CD14-positive monocyte (primary cell): Measurements from ENCODE around the gene INHBA. TPM values are rescaled to one million over a fixed set of nuclear protein-coding genes. Genes with fewer than 3 reads are reported as not detected.

Source experiments
- DNase-seq, 3 donors: peaks; one replicate each; pipeline ENCODE4 v3.0.0-alpha.2; 2011 to 2022
- H2AFZ ChIP-seq: 2 replicates; pipeline ENCODE4 v1.6.0; 2012; ENCODE audit warnings: mild to moderate bottlenecking, low read depth, low read length, inconsistent platforms; ENCODE audit not compliant: insufficient read depth, poor library complexity, severe bottlenecking
- H3K27ac ChIP-seq, 2 donors: 1 replicate in 1 of 2; 2 replicates in 1 of 2; pipeline ENCODE4 v1.5.1; 2012 to 2013; ENCODE audit warnings: low read length in 2 of 2, control low read depth in 1 of 2, inconsistent platforms in 1 of 2, low read depth in 1 of 2, mild to moderate bottlenecking in 1 of 2
- H3K27me3 ChIP-seq, 2 donors: one replicate each; pipeline versions ENCODE4 v1.6.0 to v1.6.1; 2011 to 2013; ENCODE audit warnings: low read length in 2 of 2; ENCODE audit not compliant: control insufficient read depth in 2 of 2, insufficient read depth in 2 of 2
- H3K36me3 ChIP-seq, 2 donors: replicated peaks in 1 of 2; 1 replicate in 1 of 2; 2 replicates in 1 of 2; pipeline versions ENCODE4 v1.5.1 to v1.6.1; 2012 to 2013; ENCODE audit warnings: low read length in 2 of 2, control low read depth in 1 of 2, inconsistent platforms in 1 of 2, mild to moderate bottlenecking in 1 of 2; ENCODE audit not compliant: insufficient read depth in 2 of 2, control insufficient read depth in 1 of 2
- H3K4me1 ChIP-seq, 2 donors: 1 replicate in 1 of 2; 2 replicates in 1 of 2; pipeline versions ENCODE4 v1.5.1 to v1.6.1; 2012 to 2013; ENCODE audit warnings: low read length in 2 of 2, control low read depth in 1 of 2, inconsistent platforms in 1 of 2, mild to moderate bottlenecking in 1 of 2, moderate library complexity in 1 of 2; ENCODE audit not compliant: insufficient read depth in 2 of 2, control insufficient read depth in 1 of 2
- H3K4me2 ChIP-seq: replicated peaks from 2 replicates; pipeline ENCODE3; 2012; ENCODE audit warnings: low read length, moderate library complexity, mild to moderate bottlenecking; ENCODE audit not compliant: poor library complexity, severe bottlenecking; ENCODE audit errors: extremely low read depth
- H3K4me3 ChIP-seq, 3 experiments: fragments of 200-600 bp in 1 of 3; sonication (generic) in 1 of 3; replicated peaks in 1 of 3; 1 replicate in 2 of 3; 2 replicates in 1 of 3; pipeline ENCODE4 v1.5.1; 2011 to 2013; ENCODE audit warnings: low read length in 3 of 3, mild to moderate bottlenecking in 3 of 3, control low read depth in 2 of 3, low read depth in 2 of 3, inconsistent platforms in 1 of 3, moderate library complexity in 1 of 3
- H3K79me2 ChIP-seq: 2 replicates; pipeline ENCODE4 v1.6.0; 2012; ENCODE audit warnings: mild to moderate bottlenecking, control low read depth, inconsistent platforms, low read length, moderate library complexity; ENCODE audit not compliant: insufficient read depth
- H3K9ac ChIP-seq: 2 replicates; pipeline ENCODE4 v1.6.0; 2017; ENCODE audit warnings: low read length, mild to moderate bottlenecking; ENCODE audit not compliant: insufficient read depth, poor library complexity, severe bottlenecking
- H3K9me3 ChIP-seq, 2 donors: replicated peaks in 1 of 2; 1 replicate in 1 of 2; 2 replicates in 1 of 2; pipeline versions ENCODE4 v1.5.1 to v1.6.1; 2012 to 2013; ENCODE audit warnings: low read length in 2 of 2, control low read depth in 1 of 2; ENCODE audit not compliant: control insufficient read depth in 1 of 2, insufficient read depth in 1 of 2
- H4K20me1 ChIP-seq: 2 replicates; pipeline ENCODE4 v1.6.0; 2012; ENCODE audit warnings: mild to moderate bottlenecking, low read length, control low read depth, moderate library complexity; ENCODE audit not compliant: insufficient read depth
- H3K27ac Mint-ChIP-seq, 7 donors: one replicate each; pipeline ENCODE4 v1.8.0; 2020; ENCODE audit warnings: mild to moderate bottlenecking in 7 of 7, mixed read lengths in 7 of 7, moderate library complexity in 6 of 7, inconsistent platforms in 2 of 7
- H3K27me3 Mint-ChIP-seq, 3 donors: one replicate each; pipeline ENCODE4 v1.8.0; 2021 to 2022; ENCODE audit warnings: low read depth in 3 of 3, mild to moderate bottlenecking in 3 of 3, mixed read lengths in 3 of 3, moderate library complexity in 3 of 3, inconsistent platforms in 1 of 3
- H3K36me3 Mint-ChIP-seq, 2 donors: one replicate each; pipeline ENCODE4 v1.8.0; 2020; ENCODE audit warnings: mixed read lengths in 2 of 2, inconsistent platforms in 1 of 2, mild to moderate bottlenecking in 1 of 2
- H3K4me1 Mint-ChIP-seq: one replicate; pipeline ENCODE4 v1.8.0; 2020; ENCODE audit warnings: mild to moderate bottlenecking, mixed read lengths
- H3K4me3 Mint-ChIP-seq, 2 donors: one replicate each; pipeline ENCODE4 v1.8.0; 2020; ENCODE audit warnings: mild to moderate bottlenecking in 2 of 2, mixed read lengths in 2 of 2, moderate library complexity in 1 of 2
- H3K9me3 Mint-ChIP-seq, 7 donors: one replicate each; pipeline ENCODE4 v1.8.0; 2020 to 2022; ENCODE audit warnings: mixed read lengths in 7 of 7, mild to moderate bottlenecking in 6 of 7, moderate library complexity in 6 of 7, inconsistent platforms in 2 of 7
- WGBS: methylation state at CpG from one replicate; pipeline ENCODE4 v1.1.5; 2013; ENCODE audit warnings: missing lambda C conversion rate; ENCODE audit not compliant: insufficient coverage; 5-methylcytosine and 5-hydroxymethylcytosine counted together
- intact Hi-C, 2 donors: fragments of 100-400 bp; cut with micrococcal nuclease; formaldehyde crosslinking; loops; one replicate each; pipeline versions ENCODE4 v1.15.0 to v1.15.1; 2023
- polyA plus RNA-seq, 3 donors: library from polyadenylated mRNA; depleted of rRNA in 1 of 3; unstranded in 2 of 3; stranded (reverse) in 1 of 3; fragments of 300-500 nt in 2 of 3; fragments of >200 nt in 1 of 3; fragmentation: Illumina TruSeq in 2 of 3; gene quantifications; 1 replicate in 2 of 3; 2 replicates in 1 of 3; pipeline ENCODE4 v1.2.3, GENCODE V29; 2012 to 2021
- TF ChIP-seq, protein P1 (sequence below): fragments of 200-600 bp; IDR thresholded peaks from one replicate; pipeline ENCODE4 v1.8.0; 2022; ENCODE audit warnings: antibody characterized with exemption, mild to moderate bottlenecking

The INHBA gene
- polyA plus RNA-seq, 3 donors, result 0.08 to 0.24 (median 0.09) TPM

DNA sequence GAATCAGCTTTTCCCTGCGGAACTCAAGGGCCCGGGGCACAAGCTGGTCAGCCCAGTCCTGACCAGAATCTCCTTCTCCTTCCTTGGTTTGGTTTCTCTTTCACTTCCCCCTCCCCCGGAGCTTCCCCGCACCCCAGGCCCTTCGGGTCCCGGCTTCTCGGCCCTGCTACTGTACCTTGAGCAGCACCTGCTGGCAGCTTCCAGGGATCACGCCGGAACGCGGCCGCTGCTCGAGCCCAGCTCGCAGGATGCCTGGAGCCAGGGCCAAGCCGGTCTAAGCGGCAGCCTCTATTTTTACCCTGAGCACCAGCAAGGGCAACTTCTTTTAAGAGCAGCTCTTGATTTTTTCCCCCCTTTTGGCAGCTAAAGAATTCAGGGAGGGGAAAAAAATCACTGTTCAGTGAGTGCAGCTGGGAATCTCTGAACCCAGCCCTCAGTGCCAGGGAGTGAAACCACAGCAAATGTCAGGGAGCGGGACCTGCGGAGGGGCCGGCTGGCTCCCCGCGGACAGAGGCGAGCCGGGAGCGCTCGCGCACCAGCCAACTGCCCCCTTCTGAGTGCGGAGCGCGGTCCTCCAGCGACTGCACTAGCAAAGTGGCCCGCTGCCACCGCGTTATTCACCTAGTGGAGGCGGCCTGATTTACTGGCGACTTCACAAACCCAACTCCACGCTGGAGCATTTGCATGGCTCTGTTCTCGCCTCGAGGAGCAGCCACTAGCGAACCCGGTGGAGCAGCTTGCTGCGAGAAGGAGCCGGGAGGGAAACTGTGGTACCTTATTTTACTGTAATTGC lies 2.4 kb upstream of the INHBA start:
- Mint-ChIP-seq H3K27me3 (peaks cover 6 to 23% (median 15%) of the 10 kb centered on the region in 3 donors), H3K36me3 (no peaks in the 10 kb centered on the region), H3K4me3 (peak overlapping the region; percentile 87 to 93), H3K27ac (peak overlapping the region; percentile 76 to 92 (median 88)), H3K9me3 (peaks cover 0 to 3% (median 0%) of the 10 kb centered on the region in 7 donors), H3K4me1 (peaks cover 46% of the 10 kb centered on the region)
- Histone ChIP-seq H3K9ac (peak overlapping the region; percentile 66), H2AFZ (peak overlapping the region; percentile 95), H3K4me3 (peak overlapping the region; percentile 45 to 84 (median 58)), H3K27ac (peak overlapping the region; percentile 39 to 75), H3K27me3 (peaks cover 0 to 3% of the 10 kb centered on the region in 2 donors), H3K4me2 (peak overlapping the region; percentile 91), H3K9me3 (no peaks in the 10 kb centered on the region), H3K4me1 (peaks cover 16 to 33% of the 10 kb centered on the region in 2 donors), H3K79me2 (no peaks in the 10 kb centered on the region), H3K36me3 (no peaks in the 10 kb centered on the region), H4K20me1 (no peaks in the 10 kb centered on the region)
- DNase-seq, result peak; percentile 83 to 90 (median 84)
- TF ChIP-seq, protein P1, sequence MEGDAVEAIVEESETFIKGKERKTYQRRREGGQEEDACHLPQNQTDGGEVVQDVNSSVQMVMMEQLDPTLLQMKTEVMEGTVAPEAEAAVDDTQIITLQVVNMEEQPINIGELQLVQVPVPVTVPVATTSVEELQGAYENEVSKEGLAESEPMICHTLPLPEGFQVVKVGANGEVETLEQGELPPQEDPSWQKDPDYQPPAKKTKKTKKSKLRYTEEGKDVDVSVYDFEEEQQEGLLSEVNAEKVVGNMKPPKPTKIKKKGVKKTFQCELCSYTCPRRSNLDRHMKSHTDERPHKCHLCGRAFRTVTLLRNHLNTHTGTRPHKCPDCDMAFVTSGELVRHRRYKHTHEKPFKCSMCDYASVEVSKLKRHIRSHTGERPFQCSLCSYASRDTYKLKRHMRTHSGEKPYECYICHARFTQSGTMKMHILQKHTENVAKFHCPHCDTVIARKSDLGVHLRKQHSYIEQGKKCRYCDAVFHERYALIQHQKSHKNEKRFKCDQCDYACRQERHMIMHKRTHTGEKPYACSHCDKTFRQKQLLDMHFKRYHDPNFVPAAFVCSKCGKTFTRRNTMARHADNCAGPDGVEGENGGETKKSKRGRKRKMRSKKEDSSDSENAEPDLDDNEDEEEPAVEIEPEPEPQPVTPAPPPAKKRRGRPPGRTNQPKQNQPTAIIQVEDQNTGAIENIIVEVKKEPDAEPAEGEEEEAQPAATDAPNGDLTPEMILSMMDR, result peak; percentile 85
- WGBS, result under 1% methylated on average over 37 of the region's 42 CpGs
- intact Hi-C loops, result loop anchor here (5.0 to 10.0 kb wide), 6 partner anchors 72 to 1431 kb away; no protein-coding TSS in a partner anchor

DNA sequence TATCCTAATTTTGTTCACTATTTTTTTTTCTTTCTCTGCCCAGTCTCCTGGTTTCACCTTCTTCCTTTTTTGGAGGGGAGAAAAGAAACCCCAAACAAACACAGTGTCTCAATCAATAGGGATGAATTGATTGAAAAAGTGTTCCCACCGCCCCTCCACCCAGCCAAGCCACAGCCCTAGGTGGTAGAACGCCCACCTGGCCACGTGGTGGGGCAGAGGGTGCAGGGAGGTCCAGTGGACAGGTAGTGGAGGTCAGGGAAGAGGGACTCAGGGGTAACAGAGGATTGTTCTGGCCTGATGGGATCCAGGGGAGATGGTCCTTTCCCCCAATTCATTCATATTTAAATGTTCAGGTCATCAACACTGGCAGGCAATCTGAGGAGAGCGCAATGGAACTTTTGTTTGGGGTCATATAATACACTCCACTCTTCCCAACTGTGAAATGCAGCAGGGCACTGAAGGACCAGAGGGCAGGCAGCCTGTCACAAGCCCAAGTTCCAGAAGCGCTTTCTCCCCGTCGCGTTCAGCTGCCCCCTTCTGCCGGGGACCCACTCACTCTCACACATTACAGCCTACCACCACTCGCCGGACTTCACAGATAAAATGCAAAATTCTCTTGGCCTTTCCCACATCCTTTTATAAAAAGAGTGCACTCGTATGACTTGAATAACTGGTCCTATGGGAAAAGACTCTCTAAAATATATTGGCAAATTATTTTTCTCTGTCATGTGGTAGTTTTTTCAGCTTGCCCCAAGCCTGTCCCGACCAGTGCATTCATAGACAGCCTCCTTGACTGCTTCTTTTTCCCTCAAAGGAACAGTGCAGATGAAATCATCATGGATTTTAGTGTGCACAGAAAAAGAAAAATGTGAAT lies 1.6 kb downstream of the INHBA start:
- no peak overlapping the region for H3K9ac ChIP-seq
- TF ChIP-seq, protein P1, result no peak
- Mint-ChIP-seq H3K27ac (no peak overlapping the region), H3K4me3 (peak overlapping the region in 1 of 2 donors; percentile 92), H3K27me3 (peaks cover 20 to 31% (median 29%) of the 10 kb centered on the region in 3 donors), H3K36me3 (peaks cover 0 to 1% of the 10 kb centered on the region in 2 donors), H3K9me3 (peaks cover 0 to 3% (median 0%) of the 10 kb centered on the region in 7 donors), H3K4me1 (peaks cover 45% of the 10 kb centered on the region)
- H3K79me2 ChIP-seq, result no peaks in the 10 kb centered on the region
- H3K36me3 ChIP-seq, result no peaks in the 10 kb centered on the region
- H3K4me3 ChIP-seq, result no peak overlapping the region
- H3K27me3 ChIP-seq, result peaks cover 8 to 17% of the 10 kb centered on the region in 2 donors
- no peak for DNase-seq
- H2AFZ ChIP-seq, result no peak overlapping the region
- no peak overlapping the region for H3K27ac ChIP-seq
- no peaks in the 10 kb centered on the region for H4K20me1 ChIP-seq
- intact Hi-C loops, result loop anchor here (10.0 kb wide), 4 partner anchors 83 to 1427 kb away; no protein-coding TSS in a partner anchor
- 96% methylated on average over 4 of the region's 13 CpGs for WGBS
- no peaks in the 10 kb centered on the region for H3K9me3 ChIP-seq
- H3K4me1 ChIP-seq, result peaks cover 27 to 39% of the 10 kb centered on the region in 2 donors
- no peak overlapping the region for H3K4me2 ChIP-seq
